Neuronal stem cell (in vitro differentiated cells): ENCODE data around the gene TNS3.
A peak's percentile ranks its signal among the peaks of the same experiment; 100 is the strongest.
"Not testable (repeated sequence)": the region's sequence is repeated elsewhere in the genome, so short reads cannot be mapped to it uniquely, and the experiment has no call there.

ENCODE experiments used
- DNase-seq: peaks from one replicate; pipeline ENCODE4 v3.0.0-alpha.2; 2013; ENCODE audit warnings: low spot score
- H2AFZ ChIP-seq: one replicate; pipeline ENCODE4 v1.6.1; 2013; ENCODE audit warnings: mild to moderate bottlenecking, low read length, inconsistent platforms
- H2AK5ac ChIP-seq: 2 replicates; pipeline ENCODE4 v1.6.1; 2013; ENCODE audit warnings: low read depth, mild to moderate bottlenecking, inconsistent platforms, low read length, moderate library complexity, mixed read lengths
- H2BK120ac ChIP-seq: 2 replicates; pipeline ENCODE4 v1.6.1; 2013; ENCODE audit warnings: low read depth, mild to moderate bottlenecking, inconsistent platforms, low read length, moderate library complexity, mixed read lengths
- H2BK12ac ChIP-seq: one replicate; pipeline ENCODE4 v1.6.1; 2013; ENCODE audit warnings: low read length, inconsistent platforms
- H2BK15ac ChIP-seq: 2 replicates; pipeline ENCODE4 v1.6.1; 2013; ENCODE audit warnings: mild to moderate bottlenecking, low read length, inconsistent platforms, mixed read lengths
- H2BK5ac ChIP-seq: one replicate; pipeline ENCODE4 v1.6.1; 2013; ENCODE audit warnings: inconsistent platforms, mild to moderate bottlenecking, low read length, moderate library complexity
- H3K14ac ChIP-seq: one replicate; pipeline ENCODE4 v1.6.1; 2013; ENCODE audit warnings: low read length, inconsistent platforms
- H3K18ac ChIP-seq: 2 replicates; pipeline ENCODE4 v1.6.1; 2013; ENCODE audit warnings: low read length, inconsistent platforms
- H3K23ac ChIP-seq: 2 replicates; pipeline ENCODE4 v1.6.1; 2013; ENCODE audit warnings: low read depth, mild to moderate bottlenecking, mixed read lengths, low read length, inconsistent platforms; ENCODE audit not compliant: poor library complexity
- H3K27ac ChIP-seq: replicated peaks from 3 replicates; pipeline ENCODE4 v1.5.1; 2013; ENCODE audit warnings: low read length, inconsistent platforms
- H3K27me3 ChIP-seq, 3 experiments: 2 replicates each; pipeline ENCODE4 v1.6.1; 2013; ENCODE audit warnings: low read length in 3 of 3, mild to moderate bottlenecking in 2 of 3, inconsistent platforms in 1 of 3, low read depth in 1 of 3, mixed read lengths in 1 of 3, moderate library complexity in 1 of 3; ENCODE audit not compliant: control insufficient read depth in 3 of 3, insufficient read depth in 3 of 3
- H3K36me3 ChIP-seq, 2 donors: replicated peaks in 1 of 2; 2 replicates each; pipeline ENCODE4 v1.6.1; 2013; ENCODE audit warnings: low read length in 2 of 2; ENCODE audit not compliant: control insufficient read depth in 2 of 2, insufficient read depth in 2 of 2
- H3K4ac ChIP-seq: 2 replicates; pipeline ENCODE4 v1.6.1; 2013; ENCODE audit warnings: inconsistent platforms, mild to moderate bottlenecking, low read length, moderate library complexity
- H3K4me1 ChIP-seq, 2 donors: 1 replicate in 1 of 2; 2 replicates in 1 of 2; pipeline ENCODE4 v1.6.1; 2013; ENCODE audit warnings: low read length in 2 of 2, low read depth in 1 of 2; ENCODE audit not compliant: control insufficient read depth in 2 of 2, insufficient read depth in 1 of 2
- H3K4me2 ChIP-seq: one replicate; pipeline ENCODE4 v1.6.1; 2013; ENCODE audit warnings: mild to moderate bottlenecking, low read length, inconsistent platforms; ENCODE audit not compliant: insufficient read depth, poor library complexity, severe bottlenecking
- H3K4me3 ChIP-seq, 2 donors: 2 replicates each; pipeline ENCODE4 v1.5.1; 2013; ENCODE audit warnings: low read length in 2 of 2, mild to moderate bottlenecking in 2 of 2, inconsistent platforms in 1 of 2, moderate library complexity in 1 of 2
- H3K79me1 ChIP-seq: one replicate; pipeline ENCODE4 v1.6.1; 2013; ENCODE audit warnings: low read depth, mild to moderate bottlenecking, inconsistent platforms, low read length, moderate library complexity
- H3K9ac ChIP-seq: one replicate; pipeline ENCODE4 v1.6.1; 2013; ENCODE audit warnings: mild to moderate bottlenecking, low read depth, low read length, inconsistent platforms; ENCODE audit not compliant: poor library complexity
- H3K9me3 ChIP-seq, 2 donors: replicated peaks in 1 of 2; 2 replicates each; pipeline versions ENCODE3 to v1.6.1; 2013; ENCODE audit warnings: low read length in 2 of 2, mild to moderate bottlenecking in 2 of 2, inconsistent platforms in 1 of 2, low read depth in 1 of 2, mixed read lengths in 1 of 2, moderate library complexity in 1 of 2; ENCODE audit not compliant: control insufficient read depth in 2 of 2, insufficient read depth in 1 of 2
- H4K8ac ChIP-seq: one replicate; pipeline ENCODE4 v1.6.1; 2013; ENCODE audit warnings: low read depth, mild to moderate bottlenecking, inconsistent platforms, low read length, moderate library complexity
- H4K91ac ChIP-seq: one replicate; pipeline ENCODE4 v1.6.1; 2013; ENCODE audit warnings: low read length, low read depth, mild to moderate bottlenecking, inconsistent platforms; ENCODE audit not compliant: poor library complexity
- WGBS, 2 donors: extraction: QIAGEN DNeasy Blood & Tissue Kit; methylation state at CpG; one replicate each; pipeline ENCODE4 v1.1.7; 2013; ENCODE audit warnings: missing lambda C conversion rate in 2 of 2, mixed read lengths in 1 of 2; ENCODE audit not compliant: insufficient read length in 2 of 2, insufficient replicate concordance in 1 of 2; ENCODE audit errors: extremely low coverage in 2 of 2; 5-methylcytosine and 5-hydroxymethylcytosine counted together

The TNS3 gene

DNA sequence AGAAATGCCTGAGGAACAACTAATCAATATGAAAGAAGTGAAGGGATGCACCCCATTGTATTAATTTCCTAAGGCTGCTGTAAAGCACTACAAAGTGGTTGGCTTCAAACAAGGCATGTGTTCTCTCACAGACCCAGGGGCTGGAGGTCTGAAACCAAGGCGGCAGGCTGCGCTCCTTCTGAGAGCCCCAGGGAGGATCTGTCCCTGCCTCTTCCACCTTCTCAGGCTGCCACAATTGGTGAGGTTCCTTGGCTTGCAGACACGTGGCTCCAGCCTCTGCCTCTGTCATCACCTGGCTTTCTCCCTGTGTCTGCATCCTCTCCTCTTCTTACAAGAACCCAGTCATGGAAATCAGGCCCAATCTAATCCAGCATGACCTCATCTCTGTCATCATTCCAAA lies 110.1 kb downstream of the TNS3 start:
- Histone ChIP-seq H2BK15ac (no peak overlapping the region), H3K4me3 (no peak overlapping the region), H2BK120ac (no peak overlapping the region), H2BK12ac (no peak overlapping the region), H2BK5ac (no peak overlapping the region), H3K4me1 (peaks cover 4 to 34% of the 10 kb centered on the region in 2 donors), H3K79me1 (peaks cover 25% of the 10 kb centered on the region), H4K91ac (no peak overlapping the region), H3K27ac (no peak overlapping the region), H3K23ac (peak overlapping the region; percentile 23), H3K4me2 (no peak overlapping the region), H2AK5ac (no peak overlapping the region), H3K36me3 (peaks cover 0 to 6% of the 10 kb centered on the region in 2 donors), H3K9ac (no peak overlapping the region), H3K14ac (no peak overlapping the region), H3K9me3 (peaks cover 2 to 8% of the 10 kb centered on the region in 2 donors), H3K4ac (no peak overlapping the region), H4K8ac (no peak overlapping the region), H3K27me3 (no peaks in the 10 kb centered on the region), H2AFZ (no peak overlapping the region), H3K18ac (no peak overlapping the region)
- WGBS, 2 donors, result no CpG with 5 or more reads among the region's 3 CpGs
- no peak for DNase-seq

DNA sequence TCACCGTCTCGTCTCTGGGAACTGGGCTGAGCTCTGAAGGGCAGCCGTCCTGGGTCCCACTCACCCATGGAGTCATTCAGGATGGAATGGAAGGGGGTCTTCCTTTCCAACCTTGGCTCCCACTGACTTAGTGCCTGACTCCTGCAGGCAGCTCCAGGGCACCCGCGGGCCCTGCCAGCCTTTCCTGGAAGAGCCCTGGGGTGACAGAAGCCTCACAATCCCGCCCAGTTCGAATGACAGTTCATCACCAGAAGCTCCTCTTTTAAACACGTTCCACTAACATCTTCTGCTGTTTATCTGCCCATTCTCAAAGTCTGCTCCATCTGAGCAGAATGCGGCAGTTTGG lies 110.6 kb downstream of the TNS3 start:
- H4K91ac ChIP-seq, result peak overlapping the region; percentile 79
- H3K27ac ChIP-seq, result no peak overlapping the region
- H3K4ac ChIP-seq, result no peak overlapping the region
- peak overlapping the region; percentile 67 for H2AK5ac ChIP-seq
- H2BK15ac ChIP-seq, result peak overlapping the region; percentile 77
- peak overlapping the region; percentile 33 for H2BK5ac ChIP-seq
- H3K27me3 ChIP-seq, result no peaks in the 10 kb centered on the region
- H3K4me3 ChIP-seq, result no peak overlapping the region
- H3K79me1 ChIP-seq, result peaks cover 25% of the 10 kb centered on the region
- H3K36me3 ChIP-seq, result peaks cover 0 to 6% of the 10 kb centered on the region in 2 donors
- H2BK120ac ChIP-seq, result no peak overlapping the region
- no peak overlapping the region for H2AFZ ChIP-seq
- H2BK12ac ChIP-seq, result no peak overlapping the region
- H3K9ac ChIP-seq, result no peak overlapping the region
- no peak overlapping the region for H3K4me2 ChIP-seq
- H3K14ac ChIP-seq, result peak overlapping the region; percentile 56
- peak overlapping the region; percentile 49 for H3K18ac ChIP-seq
- no peak overlapping the region for H3K23ac ChIP-seq
- peaks cover 2 to 8% of the 10 kb centered on the region in 2 donors for H3K9me3 ChIP-seq
- no CpG with 5 or more reads among the region's 9 CpGs for WGBS, 2 donors
- no peak overlapping the region for H4K8ac ChIP-seq
- no peak for DNase-seq
- peaks cover 4 to 35% of the 10 kb centered on the region in 2 donors for H3K4me1 ChIP-seq

DNA sequence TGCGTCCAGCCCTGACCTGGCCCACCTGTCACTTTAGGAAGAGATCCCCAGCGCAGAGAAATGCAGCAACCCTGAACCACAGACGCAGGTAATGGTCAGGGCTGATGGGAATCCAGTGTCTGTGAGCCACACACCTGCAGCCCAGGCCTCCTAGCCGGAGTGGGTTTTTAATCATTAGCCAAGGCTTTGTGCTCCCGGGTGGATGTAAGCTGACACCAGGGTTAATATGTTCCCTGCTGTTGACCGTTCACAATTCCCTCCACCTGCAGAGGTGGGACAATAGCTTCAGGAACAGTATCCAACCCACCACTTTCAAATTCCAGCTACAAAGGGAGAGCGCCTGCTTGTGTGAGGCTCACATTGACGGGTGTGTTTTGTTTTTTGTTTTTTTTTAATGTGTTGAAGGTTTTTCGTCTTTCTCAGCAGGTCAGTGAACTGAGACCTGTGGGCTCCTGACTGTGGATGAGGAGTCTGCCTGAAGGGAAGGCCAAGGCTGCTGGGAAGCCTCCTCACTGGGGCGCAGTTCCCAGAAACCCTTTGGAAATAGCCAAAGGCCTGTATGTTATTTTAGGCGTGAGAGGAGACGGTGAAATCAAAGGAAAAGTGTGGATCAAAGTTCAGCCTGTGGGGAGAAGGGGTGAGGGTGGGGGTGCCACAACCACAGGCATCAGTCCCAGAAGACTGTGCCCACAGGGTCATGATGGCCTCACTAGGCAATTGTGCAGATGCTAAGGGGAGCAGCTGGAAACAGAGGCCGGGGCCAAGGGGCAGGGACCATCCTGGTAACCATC lies 111.1 kb downstream of the TNS3 start:
- H3K4ac ChIP-seq, result no peak overlapping the region
- peak overlapping the region; percentile 79 for H4K91ac ChIP-seq
- H3K23ac ChIP-seq, result no peak overlapping the region
- H3K18ac ChIP-seq, result peak overlapping the region; percentile 49
- DNase-seq, result no peak
- H3K9me3 ChIP-seq, result peaks cover 2 to 8% of the 10 kb centered on the region in 2 donors
- H3K79me1 ChIP-seq, result peaks cover 20% of the 10 kb centered on the region
- no peak overlapping the region for H3K4me2 ChIP-seq
- no peak overlapping the region for H2AFZ ChIP-seq
- H3K4me1 ChIP-seq, result peaks cover 4 to 35% of the 10 kb centered on the region in 2 donors
- H3K27ac ChIP-seq, result peak overlapping the region; percentile 25
- H2AK5ac ChIP-seq, result peak overlapping the region; percentile 67
- no peak overlapping the region for H4K8ac ChIP-seq
- peak overlapping the region; percentile 77 for H2BK15ac ChIP-seq
- H2BK120ac ChIP-seq, result no peak overlapping the region
- no peak overlapping the region for H3K9ac ChIP-seq
- H3K4me3 ChIP-seq, result no peak overlapping the region
- peak overlapping the region; percentile 56 for H3K14ac ChIP-seq
- no CpG with 5 or more reads among the region's 13 CpGs for WGBS, 2 donors
- H3K27me3 ChIP-seq, result no peaks in the 10 kb centered on the region
- H2BK12ac ChIP-seq, result no peak overlapping the region
- peak overlapping the region; percentile 33 for H2BK5ac ChIP-seq
- peaks cover 0 to 6% of the 10 kb centered on the region in 2 donors for H3K36me3 ChIP-seq

DNA sequence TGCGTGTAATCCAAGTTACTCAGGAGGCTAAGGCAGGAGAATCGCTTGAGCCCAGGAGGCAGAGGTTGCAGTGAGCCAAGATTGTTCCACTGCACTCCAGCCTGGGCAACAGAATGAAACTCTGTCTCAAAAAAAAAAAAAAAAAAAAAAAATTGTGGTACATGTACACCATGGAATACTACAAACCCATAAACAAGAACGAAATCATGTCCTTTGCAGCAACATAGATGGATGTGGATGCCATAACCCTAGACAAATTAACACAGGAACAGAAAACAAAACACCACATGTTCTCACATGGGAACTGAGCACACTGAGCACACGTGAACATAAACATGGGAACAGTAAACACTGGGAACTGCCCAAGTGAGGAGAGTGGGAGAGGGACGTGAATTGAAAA lies 112.1 kb downstream of the TNS3 start:
- not testable (repeated sequence) for H3K9ac ChIP-seq, H2BK15ac ChIP-seq, H3K23ac ChIP-seq, H4K8ac ChIP-seq, H2AK5ac ChIP-seq, H3K4me2 ChIP-seq, H2AFZ ChIP-seq, DNase-seq, H3K14ac ChIP-seq, H3K36me3 ChIP-seq, H4K91ac ChIP-seq, H3K27ac ChIP-seq, H3K18ac ChIP-seq, H3K4ac ChIP-seq, H2BK5ac ChIP-seq, H3K27me3 ChIP-seq, H3K9me3 ChIP-seq, H2BK12ac ChIP-seq, H3K4me3 ChIP-seq, H2BK120ac ChIP-seq
- H3K79me1 ChIP-seq, result peaks cover 16% of the 10 kb centered on the region
- no CpG with 5 or more reads among the region's 5 CpGs for WGBS, 2 donors
- H3K4me1 ChIP-seq, result peaks cover 4 to 29% of the 10 kb centered on the region in 2 donors
